ENCODE results near the gene BZW2.
"Not testable (repeated sequence)": the region's sequence is repeated elsewhere in the genome, so short reads cannot be mapped to it uniquely, and the experiment has no call there.

BZW2 gene

GRCh38 chr7:16652888-16653287 is 6.9 kb downstream of the BZW2 start:
- Histone ChIP-seq H3K9me3 (ENCODE audit: severe bottlenecking) (no peaks in the 10 kb centered on the region), H3K27ac (ENCODE audit: poor library complexity, severe bottlenecking) (peak overlapping the region; percentile 54), H3K27me3 (ENCODE audit: insufficient read depth, poor library complexity, severe bottlenecking) (no peaks in the 10 kb centered on the region), H3K4me3 (ENCODE audit: severe bottlenecking) (no peak overlapping the region), H3K4me1 (ENCODE audit: insufficient read depth, poor library complexity, severe bottlenecking) (peaks cover 64% of the 10 kb centered on the region), H3K36me3 (ENCODE audit: low read depth) (no peaks in the 10 kb centered on the region; the same call in none of the 2 replicates)
- peak; percentile 77 for ATAC-seq (ENCODE audit: low read depth)
- no peak for TF ChIP-seq CTCF (IDR thresholded peaks at IDR 0.05; ENCODE audit: poor library complexity, severe bottlenecking)
- peak; percentile 87 for DNase-seq (ENCODE audit: low spot score)

- H3K4me3 ChIP-seq (ENCODE audit: severe bottlenecking), result no peak overlapping the region
- no peaks in the 10 kb centered on the region for H3K27me3 ChIP-seq (ENCODE audit: insufficient read depth, poor library complexity, severe bottlenecking)
- ATAC-seq (ENCODE audit: low read depth) (no peak), DNase-seq (ENCODE audit: low spot score) (no peak)
- TF ChIP-seq CTCF (IDR thresholded peaks at IDR 0.05; ENCODE audit: poor library complexity, severe bottlenecking), result no peak
- H3K9me3 ChIP-seq (ENCODE audit: severe bottlenecking), result no peaks in the 10 kb centered on the region
- H3K4me1 ChIP-seq (ENCODE audit: insufficient read depth, poor library complexity, severe bottlenecking), result peaks cover 49% of the 10 kb centered on the region
- no peak overlapping the region for H3K27ac ChIP-seq (ENCODE audit: poor library complexity, severe bottlenecking)
- H3K36me3 ChIP-seq (ENCODE audit: low read depth), result no peaks in the 10 kb centered on the region; the same call in 1 of the 2 replicates
These were observed 9.4 kb downstream of the BZW2 start for GRCh38 chr7:16655394-16655793.

- ATAC-seq (ENCODE audit: low read depth), result no peak
- no peaks in the 10 kb centered on the region; the same call in 1 of the 2 replicates for H3K36me3 ChIP-seq (ENCODE audit: low read depth)
- no peak overlapping the region for H3K4me3 ChIP-seq (ENCODE audit: severe bottlenecking)
- no peak overlapping the region for H3K27ac ChIP-seq (ENCODE audit: poor library complexity, severe bottlenecking)
- H3K9me3 ChIP-seq (ENCODE audit: severe bottlenecking), result no peaks in the 10 kb centered on the region
- TF ChIP-seq CTCF (IDR thresholded peaks at IDR 0.05; ENCODE audit: poor library complexity, severe bottlenecking), result no peak
- H3K27me3 ChIP-seq (ENCODE audit: insufficient read depth, poor library complexity, severe bottlenecking), result no peaks in the 10 kb centered on the region
- no peak for DNase-seq (ENCODE audit: low spot score)
- peaks cover 49% of the 10 kb centered on the region for H3K4me1 ChIP-seq (ENCODE audit: insufficient read depth, poor library complexity, severe bottlenecking)
These were observed 10.2 kb downstream of the BZW2 start for GRCh38 chr7:16656141-16656540.

GRCh38 chr7:16657656-16658279 is 11.8 kb downstream of the BZW2 start:
- no peak for TF ChIP-seq CTCF (IDR thresholded peaks at IDR 0.05; ENCODE audit: poor library complexity, severe bottlenecking)
- peaks cover 47% of the 10 kb centered on the region for H3K4me1 ChIP-seq (ENCODE audit: insufficient read depth, poor library complexity, severe bottlenecking)
- DNase-seq (ENCODE audit: low spot score), result no peak
- peak; percentile 72 for ATAC-seq (ENCODE audit: low read depth)
- H3K27me3 ChIP-seq (ENCODE audit: insufficient read depth, poor library complexity, severe bottlenecking), result no peaks in the 10 kb centered on the region
- peak overlapping the region; percentile 33 for H3K27ac ChIP-seq (ENCODE audit: poor library complexity, severe bottlenecking)
- H3K4me3 ChIP-seq (ENCODE audit: severe bottlenecking), result no peak overlapping the region
- peaks cover 2% of the 10 kb centered on the region for H3K36me3 ChIP-seq (ENCODE audit: low read depth)
- no peaks in the 10 kb centered on the region for H3K9me3 ChIP-seq (ENCODE audit: severe bottlenecking)

- Histone ChIP-seq H3K27ac (ENCODE audit: poor library complexity, severe bottlenecking) (peak overlapping the region; percentile 11), H3K4me1 (ENCODE audit: insufficient read depth, poor library complexity, severe bottlenecking) (peaks cover 34% of the 10 kb centered on the region)
- not testable (repeated sequence) for DNase-seq (ENCODE audit: low spot score); H3K4me3 ChIP-seq (ENCODE audit: severe bottlenecking); H3K36me3 ChIP-seq (ENCODE audit: low read depth); H3K9me3 ChIP-seq (ENCODE audit: severe bottlenecking); ATAC-seq (ENCODE audit: low read depth); H3K27me3 ChIP-seq (ENCODE audit: insufficient read depth, poor library complexity, severe bottlenecking)
These were observed 14.0 kb downstream of the BZW2 start for GRCh38 chr7:16659854-16660497.
